HG03103 (cell line): ENCODE data around the gene CDK5RAP2.
"Not testable (repeated sequence)": the region's sequence is repeated elsewhere in the genome, so short reads cannot be mapped to it uniquely, and the experiment has no call there.

Source experiments
- ATAC-seq: cut with Tn5 transposase; IDR thresholded peaks from one replicate; pipeline ENCODE4 v1.9.1; 2021; ENCODE audit warnings: low read depth; ENCODE audit not compliant: unreplicated experiment

The CDK5RAP2 gene

GRCh38 chr9:120522558-120522957 lies 57.4 kb downstream of the CDK5RAP2 start:
- no peak for ATAC-seq

- no peak for ATAC-seq
Observed at GRCh38 chr9:120522032-120522431, 57.9 kb downstream of the CDK5RAP2 start.

- no peak for ATAC-seq
Observed at GRCh38 chr9:120521101-120521500, 58.9 kb downstream of the CDK5RAP2 start.

GRCh38 chr9:120515996-120516395 lies 64.0 kb downstream of the CDK5RAP2 start:
- not testable (repeated sequence) for ATAC-seq

GRCh38 chr9:120515481-120515880 lies 64.5 kb downstream of the CDK5RAP2 start:
- ATAC-seq, result not testable (repeated sequence)

- no peak for ATAC-seq
Observed at GRCh38 chr9:120514405-120514804, 65.6 kb downstream of the CDK5RAP2 start.

- ATAC-seq, result no peak
Observed at GRCh38 chr9:120513825-120514396, 66.1 kb downstream of the CDK5RAP2 start.

- ATAC-seq, result no peak
Observed at GRCh38 chr9:120510816-120511215, 69.2 kb downstream of the CDK5RAP2 start.

- ATAC-seq, result no peak
Observed at GRCh38 chr9:120507936-120508510, 71.9 kb downstream of the CDK5RAP2 start.

- ATAC-seq, result no peak
Observed at GRCh38 chr9:120505186-120505585, 74.8 kb downstream of the CDK5RAP2 start.

GRCh38 chr9:120500733-120501132 lies 79.2 kb downstream of the CDK5RAP2 start:
- ATAC-seq, result no peak

GRCh38 chr9:120497865-120498264 lies 82.1 kb downstream of the CDK5RAP2 start:
- not testable (repeated sequence) for ATAC-seq

GRCh38 chr9:120496438-120496837 lies 83.5 kb downstream of the CDK5RAP2 start:
- not testable (repeated sequence) for ATAC-seq

GRCh38 chr9:120490888-120491595 lies 88.9 kb downstream of the CDK5RAP2 start:
- peak; percentile 98 for ATAC-seq

- no peak for ATAC-seq
Observed at GRCh38 chr9:120486835-120487234, 93.1 kb downstream of the CDK5RAP2 start.

- ATAC-seq, result no peak
Observed at GRCh38 chr9:120486347-120486746, 93.6 kb downstream of the CDK5RAP2 start.

- no peak for ATAC-seq
Observed at GRCh38 chr9:120485788-120486187, 94.2 kb downstream of the CDK5RAP2 start.

GRCh38 chr9:120484162-120484561 lies 95.8 kb downstream of the CDK5RAP2 start:
- no peak for ATAC-seq

GRCh38 chr9:120482424-120483186 lies 97.4 kb downstream of the CDK5RAP2 start:
- no peak for ATAC-seq

- no peak for ATAC-seq
Observed at GRCh38 chr9:120481846-120482245, 98.1 kb downstream of the CDK5RAP2 start.

GRCh38 chr9:120481248-120481647 lies 98.7 kb downstream of the CDK5RAP2 start:
- ATAC-seq, result no peak
